H1 (cell line): ENCODE data around the gene TAS1R3.

Experiments used
- BCL11A ChIP-seq, 2 experiments: IDR thresholded peaks; one replicate each; pipeline ENCODE4 v1.6.1; 2011; ENCODE audit warnings: low read depth in 2 of 2, low read length in 2 of 2, mild to moderate bottlenecking in 2 of 2
- CTCF ChIP-seq, 3 experiments: IDR thresholded peaks; 1 replicate in 2 of 3; 2 replicates in 1 of 3; pipeline versions ENCODE4 v1.5.1 to v1.6.1; 2011; ENCODE audit warnings: low read length in 3 of 3, mild to moderate bottlenecking in 3 of 3, inconsistent platforms in 2 of 3, low read depth in 1 of 3, moderate library complexity in 1 of 3; ENCODE audit not compliant: insufficient read depth in 1 of 3; ENCODE audit errors: control extremely low read depth in 1 of 3
- JUND ChIP-seq: IDR thresholded peaks from 2 replicates; pipeline ENCODE4 v1.6.1; 2011; ENCODE audit warnings: mild to moderate bottlenecking, improper control_type of control experiment, low read length
- RNF2 ChIP-seq: fragments of 200-900, 300-1000 bp; sonication (generic); IDR thresholded peaks from 2 replicates; pipeline ENCODE4 v1.7.1; 2016; ENCODE audit warnings: borderline replicate concordance, low read depth, mild to moderate bottlenecking, antibody characterized with exemption, low read length; ENCODE audit not compliant: poor library complexity, severe bottlenecking; ENCODE audit errors: missing control alignments
- TF ChIP-seq, protein P1 (sequence below): IDR thresholded peaks from 2 replicates; pipeline ENCODE4 v1.6.1; 2012; ENCODE audit warnings: low read length, inconsistent platforms

GRCh38 chr1:1298861-1299685 lies 32.0 kb upstream of the TAS1R3 start:
- TF ChIP-seq CTCF (IDR thresholded peaks at IDR 0.05; ENCODE audit: control extremely low read depth in 1 of 3, insufficient read depth in 1 of 3, low read depth in 1 of 3, low read length in 3 of 3) (no peak), BCL11A (IDR thresholded peaks at IDR 0.05; ENCODE audit: low read depth in 2 of 2, low read length in 2 of 2) (no peak), RNF2 (no peak), JUND (no peak)
- TF ChIP-seq, protein P1, sequence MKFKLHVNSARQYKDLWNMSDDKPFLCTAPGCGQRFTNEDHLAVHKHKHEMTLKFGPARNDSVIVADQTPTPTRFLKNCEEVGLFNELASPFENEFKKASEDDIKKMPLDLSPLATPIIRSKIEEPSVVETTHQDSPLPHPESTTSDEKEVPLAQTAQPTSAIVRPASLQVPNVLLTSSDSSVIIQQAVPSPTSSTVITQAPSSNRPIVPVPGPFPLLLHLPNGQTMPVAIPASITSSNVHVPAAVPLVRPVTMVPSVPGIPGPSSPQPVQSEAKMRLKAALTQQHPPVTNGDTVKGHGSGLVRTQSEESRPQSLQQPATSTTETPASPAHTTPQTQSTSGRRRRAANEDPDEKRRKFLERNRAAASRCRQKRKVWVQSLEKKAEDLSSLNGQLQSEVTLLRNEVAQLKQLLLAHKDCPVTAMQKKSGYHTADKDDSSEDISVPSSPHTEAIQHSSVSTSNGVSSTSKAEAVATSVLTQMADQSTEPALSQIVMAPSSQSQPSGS = no peak
